Uterus (tissue), 2 donors: ENCODE measurements around the gene TMEM82.

Experiments used
- POLR2A ChIP-seq, 2 donors: fragments of 450-650 bp; IDR thresholded peaks; one replicate each; pipeline ENCODE4 v1.6.1; 2016; ENCODE audit warnings: antibody characterized with exemption in 2 of 2, mild to moderate bottlenecking in 1 of 2, moderate library complexity in 1 of 2
- TF ChIP-seq, protein P1 (sequence below), 4 experiments: fragments of 200-600 bp in 2 of 4; fragments of 450-650 bp in 2 of 4; sonication (generic) in 2 of 4; IDR thresholded peaks; one replicate each; pipeline ENCODE4 v1.5.1; 2016 to 2019; ENCODE audit warnings: antibody characterized with exemption in 4 of 4, mild to moderate bottlenecking in 2 of 4, moderate library complexity in 1 of 4

- TF ChIP-seq, protein P1, sequence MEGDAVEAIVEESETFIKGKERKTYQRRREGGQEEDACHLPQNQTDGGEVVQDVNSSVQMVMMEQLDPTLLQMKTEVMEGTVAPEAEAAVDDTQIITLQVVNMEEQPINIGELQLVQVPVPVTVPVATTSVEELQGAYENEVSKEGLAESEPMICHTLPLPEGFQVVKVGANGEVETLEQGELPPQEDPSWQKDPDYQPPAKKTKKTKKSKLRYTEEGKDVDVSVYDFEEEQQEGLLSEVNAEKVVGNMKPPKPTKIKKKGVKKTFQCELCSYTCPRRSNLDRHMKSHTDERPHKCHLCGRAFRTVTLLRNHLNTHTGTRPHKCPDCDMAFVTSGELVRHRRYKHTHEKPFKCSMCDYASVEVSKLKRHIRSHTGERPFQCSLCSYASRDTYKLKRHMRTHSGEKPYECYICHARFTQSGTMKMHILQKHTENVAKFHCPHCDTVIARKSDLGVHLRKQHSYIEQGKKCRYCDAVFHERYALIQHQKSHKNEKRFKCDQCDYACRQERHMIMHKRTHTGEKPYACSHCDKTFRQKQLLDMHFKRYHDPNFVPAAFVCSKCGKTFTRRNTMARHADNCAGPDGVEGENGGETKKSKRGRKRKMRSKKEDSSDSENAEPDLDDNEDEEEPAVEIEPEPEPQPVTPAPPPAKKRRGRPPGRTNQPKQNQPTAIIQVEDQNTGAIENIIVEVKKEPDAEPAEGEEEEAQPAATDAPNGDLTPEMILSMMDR (IDR thresholded peaks at IDR 0.05): no peak
- no peak for TF ChIP-seq POLR2A (IDR thresholded peaks at IDR 0.05)
Observed at GRCh38 chr1:15753776-15754175, 11.5 kb downstream of the TMEM82 start.
